K562 (cell line): ENCODE data around the gene PDCD6IP. TPM values are rescaled to one million over a fixed set of nuclear protein-coding genes. Genes with fewer than 3 reads are reported as not detected.

Experiments used
- ATAC-seq: fragments of 200-7000 bp; cut with Tn5 transposase; 3 replicates; pipeline ENCODE4 v1.9.1; 2020; ENCODE audit warnings: moderate library complexity
- BruUV-seq: library from RNA; stranded (reverse); fragments of 400-500 nt; replicated peaks from 2 replicates; lab custom pipeline; 2021; lab: Mats Ljungman, UMichigan
- CTCF ChIA-PET: fragments of 300-600 bp; formaldehyde crosslinking; extraction: SDS; loops from one replicate; lab custom pipeline; 2021; ENCODE audit warnings: low intra/inter-chr PET ratio; lab: Yijun Ruan, JAX
- POLR2A ChIA-PET: fragments of 300-600, 350-650 bp; sonication (Branson Sonifier 250); formaldehyde crosslinking; extraction: SDS; loops from one replicate; lab custom pipeline; 2021; ENCODE audit warnings: antibody characterized with exemption, inconsistent platforms; lab: Yijun Ruan, JAX
- DNase-seq, 4 experiments: peaks; one replicate each; pipeline versions ENCODE4 v3.0.0 to v3.0.0-alpha.2; 2011 to 2018; ENCODE audit warnings: low spot score in 3 of 4, mixed read lengths in 3 of 4; ENCODE audit errors: extremely low read depth in 1 of 4
- FAIRE-seq: peaks from 2 replicates; lab custom pipeline; 2011; peaks lifted over from hg19 to GRCh38; lab: Jason Lieb, UNC
- H2AFZ ChIP-seq: 2 replicates; pipeline ENCODE4 v1.6.0; 2011; ENCODE audit warnings: low read depth, low read length, control low read depth, inconsistent platforms
- H3K27ac ChIP-seq: fragments of 200-600 bp; 3 replicates; pipeline ENCODE4 v1.8.0; 2011; ENCODE audit warnings: low read depth, mild to moderate bottlenecking, control low read depth, inconsistent platforms, low read length, moderate library complexity, mixed read lengths; ENCODE audit errors: extremely low read depth
- H3K27me3 ChIP-seq, 2 experiments: fragments of 300-600 bp in 1 of 2; 2 replicates in 1 of 2; 3 replicates in 1 of 2; pipeline versions ENCODE4 v1.6.0 to v1.8.0; 2011; ENCODE audit warnings: inconsistent platforms in 2 of 2, low read length in 2 of 2, mild to moderate bottlenecking in 1 of 2, mixed read lengths in 1 of 2, moderate library complexity in 1 of 2; ENCODE audit not compliant: control insufficient read depth in 2 of 2, insufficient read depth in 2 of 2
- H3K36me3 ChIP-seq: fragments of 300-600 bp; 3 replicates; pipeline ENCODE4 v1.8.0; 2011; ENCODE audit warnings: mild to moderate bottlenecking, low read length, inconsistent platforms; ENCODE audit not compliant: control insufficient read depth, insufficient read depth
- H3K4me1 ChIP-seq, 2 experiments: fragments of 200-600 bp in 1 of 2; replicated peaks in 1 of 2; 2 replicates in 1 of 2; 3 replicates in 1 of 2; pipeline versions ENCODE4 v1.5.1 to v1.8.0; 2011; ENCODE audit warnings: inconsistent platforms in 2 of 2, low read length in 2 of 2, mild to moderate bottlenecking in 1 of 2, mixed read lengths in 1 of 2, moderate library complexity in 1 of 2; ENCODE audit not compliant: control insufficient read depth in 2 of 2, insufficient read depth in 2 of 2
- H3K4me2 ChIP-seq: 2 replicates; pipeline ENCODE4 v1.6.1; 2011; ENCODE audit warnings: low read length, control low read depth, inconsistent platforms, mixed read lengths; ENCODE audit not compliant: insufficient read depth
- H3K4me3 ChIP-seq: fragments of 200-600 bp; sonication (generic), shearing (Covaris generic); 2 replicates; pipeline ENCODE4 v1.5.1; 2016; ENCODE audit warnings: control low read depth, inconsistent platforms
- H3K79me2 ChIP-seq: fragments of 200-600 bp; 3 replicates; pipeline ENCODE4 v1.8.0; 2011; ENCODE audit warnings: low read length, inconsistent platforms; ENCODE audit not compliant: control insufficient read depth, insufficient read depth
- H3K9ac ChIP-seq, 2 experiments: 2 replicates each; pipeline versions ENCODE4 v1.6.0 to v1.6.1; 2011; ENCODE audit warnings: low read depth in 2 of 2, low read length in 2 of 2, control low read depth in 1 of 2, inconsistent platforms in 1 of 2, mild to moderate bottlenecking in 1 of 2, mixed read lengths in 1 of 2; ENCODE audit not compliant: insufficient read depth in 1 of 2
- H3K9me1 ChIP-seq: one replicate; pipeline ENCODE4 v1.6.0; 2011; ENCODE audit warnings: inconsistent platforms, mild to moderate bottlenecking, low read length, moderate library complexity; ENCODE audit not compliant: control insufficient read depth, insufficient read depth
- H3K9me3 ChIP-seq: replicated peaks from 2 replicates; pipeline ENCODE4 v1.5.1; 2011; ENCODE audit warnings: low read depth, low read length, inconsistent platforms; ENCODE audit not compliant: control insufficient read depth, insufficient read depth
- H4K20me1 ChIP-seq: replicated peaks from 2 replicates; pipeline ENCODE4 v1.6.1; 2011; ENCODE audit warnings: low read length, inconsistent platforms, mixed read lengths; ENCODE audit not compliant: control insufficient read depth, insufficient read depth
- ATF2 ChIP-seq: sonication (generic); formaldehyde crosslinking; IDR thresholded peaks from 2 replicates; pipeline ENCODE4 v1.8.1; 2022; ENCODE audit warnings: missing genetic modification reagents
- BACH1 ChIP-seq: fragments of 200-800 bp; sonication (Bioruptor generic); IDR thresholded peaks from 2 replicates; pipeline ENCODE4 v1.6.1; 2016; ENCODE audit warnings: missing genetic modification characterization, missing compliant biosample characterization
- BDP1 ChIP-seq: IDR thresholded peaks from 3 replicates; pipeline ENCODE4 v1.6.1; 2011; ENCODE audit not compliant: insufficient read length, insufficient read depth
- C11orf30 ChIP-seq: fragments of 450-650 bp; IDR thresholded peaks from 2 replicates; pipeline ENCODE4 v1.6.1; 2016; ENCODE audit warnings: low read depth, mild to moderate bottlenecking
- CBFB ChIP-seq: sonication (generic); formaldehyde crosslinking; IDR thresholded peaks from 2 replicates; pipeline ENCODE4 v1.4.0; 2020; ENCODE audit warnings: mild to moderate bottlenecking, missing genetic modification reagents
- CBX1 ChIP-seq: sonication (generic); IDR thresholded peaks from 2 replicates; pipeline ENCODE4 v1.6.1; 2016; ENCODE audit warnings: antibody characterized with exemption, low read depth, mild to moderate bottlenecking
- CBX5 ChIP-seq: IDR thresholded peaks from 2 replicates; pipeline ENCODE4 v1.6.1; 2014; ENCODE audit warnings: low read depth, borderline replicate concordance
- FOXP1 ChIP-seq: sonication (generic); formaldehyde crosslinking; IDR thresholded peaks from 2 replicates; pipeline ENCODE4 v1.8.0; 2022; ENCODE audit warnings: mild to moderate bottlenecking, missing genetic modification reagents
- HMBOX1 ChIP-seq: sonication (generic); IDR thresholded peaks from 2 replicates; pipeline ENCODE4 v1.6.1; 2016
- MAFF ChIP-seq: IDR thresholded peaks from 2 replicates; pipeline ENCODE4 v1.6.1; 2012; ENCODE audit warnings: low read length, improper control_type of control experiment
- MAFG ChIP-seq: fragments of 450-650 bp; conservative IDR thresholded peaks from 2 replicates; pipeline ENCODE4 v1.6.1; 2016; ENCODE audit warnings: missing genetic modification characterization, missing compliant biosample characterization
- MAFK ChIP-seq: IDR thresholded peaks from 2 replicates; pipeline ENCODE4 v1.6.1; 2011; ENCODE audit warnings: low read length, improper control_type of control experiment
- MCM2 ChIP-seq: fragments of 450-650 bp; IDR thresholded peaks from 2 replicates; pipeline ENCODE4 v1.6.1; 2017; ENCODE audit warnings: low read depth, mild to moderate bottlenecking
- NFE2 ChIP-seq: IDR thresholded peaks from 2 replicates; pipeline ENCODE4 v1.6.1; 2014; ENCODE audit warnings: antibody characterized with exemption, low read depth
- NFE2L1 ChIP-seq: fragments of 450-650 bp; IDR thresholded peaks from 2 replicates; pipeline ENCODE4 v1.6.1; 2016; ENCODE audit warnings: missing genetic modification characterization, low read depth, mild to moderate bottlenecking, missing compliant biosample characterization, moderate library complexity, borderline replicate concordance
- SPI1 ChIP-seq: IDR thresholded peaks from 2 replicates; pipeline ENCODE4 v1.6.1; 2011; ENCODE audit warnings: low read depth, low read length, control low read depth, borderline replicate concordance
- SRSF9 ChIP-seq: fragments of 200-400 bp; formaldehyde crosslinking; IDR thresholded peaks from 2 replicates; pipeline ENCODE4 v1.6.1; 2017; ENCODE audit warnings: low read depth, low read length, borderline replicate concordance
- TFAM ChIP-seq: fragments of 250-450 bp; sonication (Bioruptor Pico); conservative IDR thresholded peaks from 2 replicates; pipeline ENCODE4 v1.5.0; 2021; ENCODE audit warnings: mild to moderate bottlenecking, moderate library complexity
- ZBTB1 ChIP-seq: sonication (generic); formaldehyde crosslinking; IDR thresholded peaks from 2 replicates; pipeline ENCODE4 v1.8.1; 2023; ENCODE audit warnings: missing genetic modification reagents, low read depth, mild to moderate bottlenecking, borderline replicate concordance
- ZFP30 ChIP-seq: fragments of 250-450 bp; sonication (Bioruptor Pico); IDR thresholded peaks from 2 replicates; pipeline ENCODE4 v1.8.0; 2022; ENCODE audit warnings: moderate library complexity, mild to moderate bottlenecking, inconsistent platforms, borderline replicate concordance
- ZNF316 ChIP-seq: fragments of 450-650 bp; IDR thresholded peaks from 2 replicates; pipeline ENCODE4 v1.6.1; 2016
- WGBS: fragments of 100-300 bp; shearing (Covaris generic); methylation state at CpG from one replicate; pipeline ENCODE4 v1.1.6; 2016; ENCODE audit warnings: low coverage, mixed read lengths; ENCODE audit not compliant: insufficient coverage; ENCODE audit errors: missing lambda C conversion rate; 5-methylcytosine and 5-hydroxymethylcytosine counted together
- in situ Hi-C: fragments of 300-500 bp; cut with MboI; formaldehyde crosslinking; loops from 4 replicates; pipeline ENCODE4 v1.15.0; 2018; ENCODE audit warnings: inconsistent platforms, mixed read lengths
- intact Hi-C: fragments of 100-400 bp; cut with micrococcal nuclease; formaldehyde crosslinking; loops from 2 replicates; pipeline ENCODE4 v1.14.2; 2022
- polyA plus RNA-seq, 8 experiments: library from polyadenylated mRNA; depleted of rRNA in 4 of 8; stranded (reverse) in 5 of 8; unstranded in 3 of 8; fragments of >200 nt; fragmentation: Nextera tagmentation in 2 of 8; fragmentation: Illumina TruSeq in 1 of 8; extraction: Ambion mirVana in 2 of 8; extraction: Trizol in 1 of 8; gene quantifications; 2 replicates each; pipeline versions ENCODE4 v1.2.1 to v1.2.3, GENCODE V29; 2011 to 2014; ENCODE audit warnings: inconsistent platforms in 1 of 8, missing spikeins in 1 of 8
- total RNA-seq, 7 experiments: library from RNA; depleted of rRNA in 6 of 7; stranded (reverse); fragments of >200 nt in 6 of 7; fragmentation: Illumina TruSeq in 2 of 7; extraction: Trizol in 2 of 7; gene quantifications; 2 replicates each; pipeline versions ENCODE4 v1.2.1 to v1.2.3, GENCODE V29; 2011 to 2021; ENCODE audit warnings: low replicate concordance in 1 of 7

PDCD6IP gene
- total and polyA plus RNA-seq, 9 of the 15 experiments (the other 6 are each of a cell fraction or from before 2014, with no cell fraction given): 40.2 to 302 (median 122) TPM

GRCh38 chr3:33749546-33750210, 48.8 kb upstream of the PDCD6IP start:
- peak; percentile 81 for TF ChIP-seq NFE2L1 (tag)
- no peak for TF ChIP-seq BDP1
- no peak for TF ChIP-seq ATF2 (CRISPR knock-in tag)
- no peak for TF ChIP-seq SRSF9
- TF ChIP-seq HMBOX1: no peak
- TF ChIP-seq FOXP1 (CRISPR knock-in tag): no peak
- no peak for TF ChIP-seq ZFP30
- TF ChIP-seq MAFK: peak; percentile 80; the same call in 1 of the 2 replicates
- TF ChIP-seq ZNF316: peak; percentile 94
- TF ChIP-seq MCM2: no peak
- peak; percentile 41; the same call in 1 of the 2 replicates for TF ChIP-seq BACH1 (tag)
- TF ChIP-seq CBX1: no peak
- peak; percentile 90 for TF ChIP-seq C11orf30
- TF ChIP-seq SPI1: peak; percentile 81; the same call in 1 of the 2 replicates
- peak; percentile 90 for TF ChIP-seq MAFG
- no peak for TF ChIP-seq TFAM (CRISPR knock-in tag)
- TF ChIP-seq ZBTB1 (CRISPR knock-in tag): no peak
- peak; percentile 93 for TF ChIP-seq NFE2
- peak; percentile 85 for TF ChIP-seq MAFF
- no peak for TF ChIP-seq CBX5
- TF ChIP-seq CBFB (CRISPR knock-in tag): no peak
- Histone ChIP-seq H3K9me1 (no peaks in the 10 kb centered on the region), H3K27me3 (no peaks in the 10 kb centered on the region), H3K4me2 (no peak overlapping the region), H3K79me2 (no peaks in the 10 kb centered on the region), H4K20me1 (no peaks in the 10 kb centered on the region), H3K4me3 (no peak overlapping the region), H3K9me3 (no peaks in the 10 kb centered on the region; the same call in 1 of the 2 replicates), H3K36me3 (no peaks in the 10 kb centered on the region), H3K9ac (no peak overlapping the region), H2AFZ (peak overlapping the region; percentile 23; the same call in 1 of the 2 replicates), H3K27ac (no peak overlapping the region), H3K4me1 (no peaks in the 10 kb centered on the region; a peak in 1 of 5 replicates)
- in situ Hi-C loops (no loop called here), intact Hi-C loops (no loop called here)
- BruUV-seq: no TSS peak
- CTCF ChIA-PET: no interaction called here
- ATAC-seq (no peak), FAIRE-seq (no peak), DNase-seq (no peak)
- POLR2A ChIA-PET: no interaction called here
- 29% methylated on average over 2 of the region's 2 CpGs for WGBS
